Ovary (tissue), 10 donors: Measurements from ENCODE around the gene PGBD2. TPM values are rescaled to one million over a fixed set of nuclear protein-coding genes. Genes with fewer than 3 reads are reported as not detected.
A peak's percentile ranks its signal among the peaks of the same experiment; 100 is the strongest.

Experiments used
- DNase-seq, 5 donors: peaks; one replicate each; pipeline ENCODE4 v3.0.0-alpha.2; 2019 to 2020
- H3K27ac ChIP-seq, 2 donors: fragments of 200-600 bp; one replicate each; pipeline versions ENCODE4 v1.5.1 to v1.8.0; 2019 to 2022
- H3K27me3 ChIP-seq: fragments of 200-600 bp; one replicate; pipeline ENCODE4 v1.8.0; 2022
- H3K36me3 ChIP-seq: fragments of 200-600 bp; sonication (generic); one replicate; pipeline ENCODE4 v1.5.1; 2019
- H3K4me1 ChIP-seq: one replicate; pipeline ENCODE4 v1.8.1; 2013; ENCODE audit warnings: mild to moderate bottlenecking, moderate library complexity; ENCODE audit not compliant: insufficient read depth
- H3K4me3 ChIP-seq: fragments of 200-600 bp; sonication (generic); one replicate; pipeline ENCODE4 v1.5.1; 2017
- H3K9me3 ChIP-seq, 2 donors: fragments of 200-600 bp in 1 of 2; sonication (generic) in 1 of 2; one replicate each; pipeline versions ENCODE4 v1.5.1 to v1.8.1; 2013 to 2019; ENCODE audit warnings: mild to moderate bottlenecking in 1 of 2, moderate library complexity in 1 of 2
- EP300 ChIP-seq: sonication (generic); formaldehyde crosslinking; IDR thresholded peaks from one replicate; pipeline ENCODE4 v1.6.1; 2017; ENCODE audit warnings: antibody characterized with exemption
- POLR2A ChIP-seq: fragments of 450-650 bp; IDR thresholded peaks from one replicate; pipeline ENCODE4 v1.6.1; 2017; ENCODE audit warnings: antibody characterized with exemption, mild to moderate bottlenecking, moderate library complexity
- WGBS, 3 donors: extraction: QIAGEN DNeasy Blood & Tissue Kit in 1 of 3; methylation state at CpG; one replicate each; pipeline versions ENCODE4 v1.1.5 to v1.1.7; 2013 to 2017; 5-methylcytosine and 5-hydroxymethylcytosine counted together
- intact Hi-C, 4 donors: fragments of 100-400 bp; cut with DNase I; formaldehyde crosslinking; loops; one replicate each; pipeline versions ENCODE4 v1.11.0 to v1.15.1; 2022 to 2023
- long read RNA-seq, 3 donors: library from polyadenylated mRNA in 2 of 3; unstranded in 2 of 3; transcript quantifications; one replicate each; pipeline ENCODE4 v2.0.0 and lab custom pipeline, GENCODE V29; 2021 to 2026
- polyA plus RNA-seq, 2 donors: library from polyadenylated mRNA; stranded (reverse); fragments of 200-250 nt in 1 of 2; fragments of 350-450 nt in 1 of 2; fragmentation: Illumina TruSeq in 1 of 2; extraction: RNeasy Lipid Tissue Mini Kit (QIAGEN cat#74804) in 1 of 2; gene quantifications; one replicate each; pipeline ENCODE4 v1.2.3, GENCODE V29; 2013 to 2014
- total RNA-seq, 7 donors: library from RNA; depleted of rRNA in 2 of 7; stranded (reverse); fragments of >200 nt in 2 of 7; fragmentation: NEBNext Ultra II Directional in 3 of 7; extraction: Animal tissue kit (Norgen Biotek cat#: 25700) in 3 of 7; gene quantifications; one replicate each; pipeline versions ENCODE4 v1.1.0 to v1.2.4, GENCODE V29; 2016 to 2023
- TF ChIP-seq, protein P1 (sequence below), 3 donors: fragments of 450-650 bp in 2 of 3; fragments of 200-600 bp in 1 of 3; IDR thresholded peaks; one replicate each; pipeline versions ENCODE4 v1.5.1 to v1.8.0; 2016 to 2022; ENCODE audit warnings: antibody characterized with exemption in 3 of 3, mild to moderate bottlenecking in 1 of 3
- donor health status: DM: no; HTN: no; CAD: no; lungs with moderate emphysema.
- donor health status: DM: no; HTN: no; CAD: no.
- donor health status: Bipolar disorder and iron deficiency.
- donor health status: DM: yes; HTN: yes; CAD: no.
- donor health status: DM: no; HTN: no; CAD: no.
- donor health status: DM: yes; HTN: yes; CAD: no.

Gene PGBD2, protein sequence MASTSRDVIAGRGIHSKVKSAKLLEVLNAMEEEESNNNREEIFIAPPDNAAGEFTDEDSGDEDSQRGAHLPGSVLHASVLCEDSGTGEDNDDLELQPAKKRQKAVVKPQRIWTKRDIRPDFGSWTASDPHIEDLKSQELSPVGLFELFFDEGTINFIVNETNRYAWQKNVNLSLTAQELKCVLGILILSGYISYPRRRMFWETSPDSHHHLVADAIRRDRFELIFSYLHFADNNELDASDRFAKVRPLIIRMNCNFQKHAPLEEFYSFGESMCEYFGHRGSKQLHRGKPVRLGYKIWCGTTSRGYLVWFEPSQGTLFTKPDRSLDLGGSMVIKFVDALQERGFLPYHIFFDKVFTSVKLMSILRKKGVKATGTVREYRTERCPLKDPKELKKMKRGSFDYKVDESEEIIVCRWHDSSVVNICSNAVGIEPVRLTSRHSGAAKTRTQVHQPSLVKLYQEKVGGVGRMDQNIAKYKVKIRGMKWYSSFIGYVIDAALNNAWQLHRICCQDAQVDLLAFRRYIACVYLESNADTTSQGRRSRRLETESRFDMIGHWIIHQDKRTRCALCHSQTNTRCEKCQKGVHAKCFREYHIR
- total RNA-seq (10 to 100 TPM in 1 of 7 donors, 1 to 10 TPM in 6; 3.9 to 10.7 (median 7.7) TPM), polyA plus RNA-seq (1 to 10 TPM; 6.7 to 6.8 TPM)
- long read RNA-seq, donor 1, transcript PGBD2-201 (3 exons, 2,136 nt) = major isoform, 21 of 25 reads
- long read RNA-seq, donor 1, partial matches to known transcripts = 0 of 25 reads
- long read RNA-seq, donor 1, other reads (novel, unspliced or antisense) = 3 of 25 reads
- long read RNA-seq, donor 2, partial matches to known transcripts = 0 of 4 reads
- long read RNA-seq, donor 2, other reads (novel, unspliced or antisense) = 0 of 4 reads
- long read RNA-seq, donor 3, transcript PGBD2-201 (3 exons, 2,136 nt) = major isoform, 7 of 10 reads
- long read RNA-seq, donor 3, partial matches to known transcripts = 0 of 10 reads
- long read RNA-seq, donor 3, other reads (novel, unspliced or antisense) = 1 of 10 reads

DNA sequence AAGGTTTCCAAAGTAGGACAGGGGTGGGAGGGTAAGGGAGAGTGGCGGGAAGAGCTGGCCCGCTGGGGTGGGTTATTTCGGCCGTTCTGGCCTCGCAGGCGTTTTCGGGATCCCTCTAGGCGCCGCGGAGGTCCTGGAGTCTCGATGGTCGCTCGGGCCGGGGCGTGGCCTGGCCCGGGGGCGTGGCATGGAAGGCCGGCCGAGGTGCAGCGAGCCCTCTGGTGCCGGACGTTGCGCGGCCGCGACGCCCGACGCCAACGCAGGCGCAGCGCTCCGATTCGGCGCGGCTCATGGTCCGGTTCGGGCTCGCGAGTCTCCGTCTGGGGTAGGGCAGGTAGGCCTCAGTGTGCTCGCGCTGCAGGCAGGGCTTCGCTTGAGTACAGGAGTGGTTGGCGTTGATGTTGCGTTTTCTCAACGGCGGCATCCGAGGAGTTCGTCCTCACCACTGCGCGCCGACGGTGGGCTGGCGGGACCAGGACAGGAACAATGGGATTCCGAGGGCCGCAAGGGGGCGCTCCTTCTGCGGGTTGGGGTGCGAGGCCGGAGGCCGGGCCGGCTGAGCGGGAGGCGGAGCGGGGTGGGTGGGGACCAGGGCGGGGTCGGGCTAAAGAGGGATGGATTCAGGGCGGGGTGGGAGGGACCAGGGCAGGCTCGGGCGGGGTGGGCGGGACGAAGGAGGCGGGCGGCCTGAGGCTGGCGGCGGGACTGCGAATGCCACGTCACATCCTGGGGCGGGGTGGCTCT is at the start of gene PGBD2:
TSS of gene PGBD2 (plus strand) at position 227 of the 744 bp plus-strand sequence. CDS start 7,628 bp downstream, outside the sequence.
- WGBS, 3 donors = 0 to 1% (median 1%) methylated on average over 49 to 80 of the region's 80 CpGs
- Histone ChIP-seq H3K36me3 (no peaks in the 10 kb centered on the region), H3K4me3 (peak within 1 kb of the TSS; percentile 84), H3K27me3 (no peaks in the 10 kb centered on the region), H3K4me1 (peaks cover 3% of the 10 kb centered on the region), H3K27ac (peak within 1 kb of the TSS; percentile 82 to 93), H3K9me3 (no peaks in the 10 kb centered on the region)
- TF ChIP-seq, protein P1, sequence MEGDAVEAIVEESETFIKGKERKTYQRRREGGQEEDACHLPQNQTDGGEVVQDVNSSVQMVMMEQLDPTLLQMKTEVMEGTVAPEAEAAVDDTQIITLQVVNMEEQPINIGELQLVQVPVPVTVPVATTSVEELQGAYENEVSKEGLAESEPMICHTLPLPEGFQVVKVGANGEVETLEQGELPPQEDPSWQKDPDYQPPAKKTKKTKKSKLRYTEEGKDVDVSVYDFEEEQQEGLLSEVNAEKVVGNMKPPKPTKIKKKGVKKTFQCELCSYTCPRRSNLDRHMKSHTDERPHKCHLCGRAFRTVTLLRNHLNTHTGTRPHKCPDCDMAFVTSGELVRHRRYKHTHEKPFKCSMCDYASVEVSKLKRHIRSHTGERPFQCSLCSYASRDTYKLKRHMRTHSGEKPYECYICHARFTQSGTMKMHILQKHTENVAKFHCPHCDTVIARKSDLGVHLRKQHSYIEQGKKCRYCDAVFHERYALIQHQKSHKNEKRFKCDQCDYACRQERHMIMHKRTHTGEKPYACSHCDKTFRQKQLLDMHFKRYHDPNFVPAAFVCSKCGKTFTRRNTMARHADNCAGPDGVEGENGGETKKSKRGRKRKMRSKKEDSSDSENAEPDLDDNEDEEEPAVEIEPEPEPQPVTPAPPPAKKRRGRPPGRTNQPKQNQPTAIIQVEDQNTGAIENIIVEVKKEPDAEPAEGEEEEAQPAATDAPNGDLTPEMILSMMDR (IDR thresholded peaks at IDR 0.05) = peak; percentile 57 to 82 (median 76)
- peak; percentile 37 for TF ChIP-seq EP300
- peak; percentile 93 for TF ChIP-seq POLR2A
- peak; percentile 93 to 97 (median 97) for DNase-seq
- intact Hi-C loops = no loop called here

DNA sequence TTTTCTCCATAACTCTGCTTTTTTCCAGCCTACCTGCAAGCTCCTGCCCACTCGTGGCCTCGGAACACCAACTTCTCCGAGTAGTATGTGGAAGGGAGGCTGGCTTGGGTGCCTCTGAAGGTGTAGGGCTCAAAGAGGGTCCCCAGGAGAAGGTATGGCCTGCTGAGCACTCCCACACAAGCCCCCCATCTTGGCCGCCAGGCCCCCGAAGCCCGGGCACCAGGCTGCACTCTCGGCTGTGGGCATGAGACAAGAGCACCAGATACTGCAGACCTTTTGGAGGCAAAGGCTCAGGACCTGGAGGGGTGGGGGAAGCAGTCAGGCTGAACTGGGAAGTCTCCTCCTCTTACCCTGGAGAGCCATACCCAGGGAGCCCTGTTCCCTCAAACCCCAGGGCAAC is 48.8 kb upstream of the PGBD2 start:
- intact Hi-C loops = no loop called here
- Histone ChIP-seq H3K9me3 (no peaks in the 10 kb centered on the region), H3K4me3 (no peak overlapping the region), H3K36me3 (no peaks in the 10 kb centered on the region), H3K4me1 (peaks cover 10% of the 10 kb centered on the region), H3K27ac (no peak overlapping the region), H3K27me3 (no peaks in the 10 kb centered on the region)
- 80 to 88% (median 82%) methylated on average over 7 of the region's 7 CpGs for WGBS, 3 donors
- DNase-seq = no peak
- TF ChIP-seq POLR2A (no peak), EP300 (no peak)
- TF ChIP-seq, protein P1 (IDR thresholded peaks at IDR 0.05) = no peak

DNA sequence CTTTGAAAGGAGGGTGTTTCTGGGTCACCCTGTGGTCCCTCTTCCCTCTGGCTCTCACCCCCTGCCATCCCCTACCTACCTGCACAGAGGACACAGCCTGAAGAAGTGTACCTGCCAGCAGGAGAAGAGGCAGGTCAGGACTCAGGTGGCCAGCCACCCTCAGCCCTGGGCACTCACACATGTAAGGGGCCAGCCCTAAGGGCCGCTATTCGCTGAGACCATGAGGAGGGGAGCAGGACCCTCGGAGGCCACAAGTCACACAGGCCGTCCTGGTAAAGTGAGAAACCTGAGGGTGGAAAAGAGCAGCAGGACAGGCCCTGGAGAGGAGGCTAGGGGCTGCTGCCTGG is 48.3 kb upstream of the PGBD2 start:
- H3K27ac ChIP-seq = peak overlapping the region; percentile 56 to 76
- no peaks in the 10 kb centered on the region for H3K36me3 ChIP-seq
- 10 to 12% (median 10%) methylated on average over 4 of the region's 4 CpGs for WGBS, 3 donors
- no peaks in the 10 kb centered on the region for H3K9me3 ChIP-seq
- peaks cover 12% of the 10 kb centered on the region for H3K4me1 ChIP-seq
- H3K27me3 ChIP-seq = no peaks in the 10 kb centered on the region
- intact Hi-C loops = loop anchor here in 1 of 4 donors (2.0 kb wide), 1 partner anchor 19 kb away; the partner anchor contains the start of gene ZNF672
- DNase-seq = no peak
- H3K4me3 ChIP-seq = peak overlapping the region; percentile 61
- TF ChIP-seq POLR2A = no peak
- TF ChIP-seq, protein P1 (IDR thresholded peaks at IDR 0.05) = no peak
- no peak for TF ChIP-seq EP300
